ENCODE measurements around the gene TRPM4.

The TRPM4 gene

GRCh38 chr19:49148044-49148682 lies 9.4 kb upstream of the TRPM4 start:
- no peak for ATAC-seq
- TF ChIP-seq CSDC2 (CRISPR knock-in tag; IDR thresholded peaks at IDR 0.05) (no peak), TSHZ2 (CRISPR knock-in tag; IDR thresholded peaks at IDR 0.05) (no peak)
- TF ChIP-seq, protein P1, sequence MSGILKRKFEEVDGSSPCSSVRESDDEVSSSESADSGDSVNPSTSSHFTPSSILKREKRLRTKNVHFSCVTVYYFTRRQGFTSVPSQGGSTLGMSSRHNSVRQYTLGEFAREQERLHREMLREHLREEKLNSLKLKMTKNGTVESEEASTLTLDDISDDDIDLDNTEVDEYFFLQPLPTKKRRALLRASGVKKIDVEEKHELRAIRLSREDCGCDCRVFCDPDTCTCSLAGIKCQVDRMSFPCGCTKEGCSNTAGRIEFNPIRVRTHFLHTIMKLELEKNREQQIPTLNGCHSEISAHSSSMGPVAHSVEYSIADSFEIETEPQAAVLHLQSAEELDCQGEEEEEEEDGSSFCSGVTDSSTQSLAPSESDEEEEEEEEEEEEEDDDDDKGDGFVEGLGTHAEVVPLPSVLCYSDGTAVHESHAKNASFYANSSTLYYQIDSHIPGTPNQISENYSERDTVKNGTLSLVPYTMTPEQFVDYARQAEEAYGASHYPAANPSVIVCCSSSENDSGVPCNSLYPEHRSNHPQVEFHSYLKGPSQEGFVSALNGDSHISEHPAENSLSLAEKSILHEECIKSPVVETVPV (CRISPR knock-in tag; IDR thresholded peaks at IDR 0.05), result no peak
- TF ChIP-seq, protein P2, sequence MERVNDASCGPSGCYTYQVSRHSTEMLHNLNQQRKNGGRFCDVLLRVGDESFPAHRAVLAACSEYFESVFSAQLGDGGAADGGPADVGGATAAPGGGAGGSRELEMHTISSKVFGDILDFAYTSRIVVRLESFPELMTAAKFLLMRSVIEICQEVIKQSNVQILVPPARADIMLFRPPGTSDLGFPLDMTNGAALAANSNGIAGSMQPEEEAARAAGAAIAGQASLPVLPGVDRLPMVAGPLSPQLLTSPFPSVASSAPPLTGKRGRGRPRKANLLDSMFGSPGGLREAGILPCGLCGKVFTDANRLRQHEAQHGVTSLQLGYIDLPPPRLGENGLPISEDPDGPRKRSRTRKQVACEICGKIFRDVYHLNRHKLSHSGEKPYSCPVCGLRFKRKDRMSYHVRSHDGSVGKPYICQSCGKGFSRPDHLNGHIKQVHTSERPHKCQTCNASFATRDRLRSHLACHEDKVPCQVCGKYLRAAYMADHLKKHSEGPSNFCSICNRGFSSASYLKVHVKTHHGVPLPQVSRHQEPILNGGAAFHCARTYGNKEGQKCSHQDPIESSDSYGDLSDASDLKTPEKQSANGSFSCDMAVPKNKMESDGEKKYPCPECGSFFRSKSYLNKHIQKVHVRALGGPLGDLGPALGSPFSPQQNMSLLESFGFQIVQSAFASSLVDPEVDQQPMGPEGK (CRISPR knock-in tag; IDR thresholded peaks at IDR 0.05; ENCODE audit: borderline replicate concordance), result no peak

DNA sequence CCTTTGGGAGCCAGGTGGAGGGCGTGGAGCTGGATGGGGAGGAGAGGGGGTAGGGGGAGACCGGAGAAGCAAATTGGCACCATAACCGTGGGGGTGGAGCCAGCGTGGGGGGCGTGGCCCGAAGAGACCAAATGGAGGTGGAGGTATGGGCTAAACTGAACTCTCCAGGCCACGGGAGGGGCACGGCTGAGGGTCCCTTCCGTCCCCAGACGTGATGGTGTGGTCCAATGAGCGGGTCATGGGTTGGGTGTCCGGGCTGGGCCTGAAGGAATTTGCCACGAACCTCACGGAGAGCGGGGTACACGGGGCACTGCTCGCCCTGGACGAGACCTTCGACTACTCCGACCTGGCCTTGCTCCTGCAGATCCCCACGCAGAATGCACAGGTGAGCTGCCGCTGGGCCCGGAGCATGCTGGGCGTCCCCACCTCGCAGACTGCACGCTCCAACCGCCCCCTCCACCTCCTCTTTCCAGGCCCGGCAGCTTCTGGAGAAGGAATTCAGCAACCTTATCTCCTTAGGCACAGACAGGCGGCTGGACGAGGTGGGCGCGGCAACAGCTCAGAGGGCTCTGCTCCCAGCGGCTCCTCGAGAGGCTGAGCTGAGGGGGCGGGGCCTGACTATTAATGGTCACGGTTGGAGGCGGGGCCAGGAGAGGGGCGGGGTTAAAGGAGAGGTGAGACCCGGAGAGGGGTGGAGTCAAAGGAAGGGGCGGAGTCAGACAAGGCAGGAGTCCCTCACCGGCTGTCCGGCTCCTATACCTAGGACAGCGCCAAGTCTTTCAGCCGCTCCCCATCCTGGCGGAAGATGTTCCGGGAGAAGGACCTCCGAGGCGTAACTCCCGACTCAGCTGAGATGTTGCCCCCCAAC lies 8.6 kb upstream of the TRPM4 start:
- ATAC-seq, result peak; percentile 73
- TF ChIP-seq ZFP30 (CRISPR knock-in tag; IDR thresholded peaks at IDR 0.05) (no peak), ZNF8 (CRISPR knock-in tag; IDR thresholded peaks at IDR 0.05) (no peak), SNAI2 (CRISPR knock-in tag; IDR thresholded peaks at IDR 0.05) (no peak), ZNF565 (CRISPR knock-in tag; conservative IDR thresholded peaks at IDR 0.05; ENCODE audit: low read depth) (no peak), RARB (CRISPR knock-in tag; IDR thresholded peaks at IDR 0.05) (no peak), ZFP3 (CRISPR knock-in tag; IDR thresholded peaks at IDR 0.05) (no peak), TCF4 (CRISPR knock-in tag; IDR thresholded peaks at IDR 0.05; ENCODE audit: borderline replicate concordance) (no peak), CSDC2 (CRISPR knock-in tag; IDR thresholded peaks at IDR 0.05) (no peak)
- TF ChIP-seq, protein P3, sequence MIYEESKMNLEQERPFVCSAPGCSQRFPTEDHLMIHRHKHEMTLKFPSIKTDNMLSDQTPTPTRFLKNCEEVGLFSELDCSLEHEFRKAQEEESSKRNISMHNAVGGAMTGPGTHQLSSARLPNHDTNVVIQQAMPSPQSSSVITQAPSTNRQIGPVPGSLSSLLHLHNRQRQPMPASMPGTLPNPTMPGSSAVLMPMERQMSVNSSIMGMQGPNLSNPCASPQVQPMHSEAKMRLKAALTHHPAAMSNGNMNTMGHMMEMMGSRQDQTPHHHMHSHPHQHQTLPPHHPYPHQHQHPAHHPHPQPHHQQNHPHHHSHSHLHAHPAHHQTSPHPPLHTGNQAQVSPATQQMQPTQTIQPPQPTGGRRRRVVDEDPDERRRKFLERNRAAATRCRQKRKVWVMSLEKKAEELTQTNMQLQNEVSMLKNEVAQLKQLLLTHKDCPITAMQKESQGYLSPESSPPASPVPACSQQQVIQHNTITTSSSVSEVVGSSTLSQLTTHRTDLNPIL (CRISPR knock-in tag; IDR thresholded peaks at IDR 0.05; ENCODE audit: low read depth), result no peak
- TF ChIP-seq, protein P2 (CRISPR knock-in tag; IDR thresholded peaks at IDR 0.05; ENCODE audit: borderline replicate concordance), result no peak
- TF ChIP-seq, protein P1 (CRISPR knock-in tag; IDR thresholded peaks at IDR 0.05), result no peak

DNA sequence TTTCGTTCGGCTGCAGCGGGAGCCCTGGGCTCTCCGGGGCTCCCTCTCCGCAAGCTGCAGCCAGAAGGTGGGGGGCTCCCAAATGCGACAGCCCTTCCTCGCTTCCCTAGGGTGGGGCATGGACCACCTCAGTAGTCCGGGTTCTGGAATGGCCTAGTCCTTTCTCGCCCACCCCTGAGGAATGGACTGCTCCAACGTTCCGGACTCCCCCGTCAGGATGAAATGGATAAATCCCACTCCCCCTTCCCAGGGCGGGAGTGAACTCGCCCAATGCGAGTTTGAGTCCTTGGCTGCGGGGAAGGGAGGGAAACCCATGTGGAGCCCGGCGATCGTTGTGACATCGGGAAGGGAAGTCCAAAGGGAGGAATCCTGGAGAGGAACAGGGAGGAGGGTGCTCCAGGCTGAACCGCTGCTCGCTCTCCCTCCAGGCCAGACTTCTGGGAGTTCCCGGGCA lies 7.9 kb upstream of the TRPM4 start:
- ATAC-seq, result peak; percentile 60
- TF ChIP-seq ZNF8 (CRISPR knock-in tag; IDR thresholded peaks at IDR 0.05) (no peak), ZFP3 (CRISPR knock-in tag; IDR thresholded peaks at IDR 0.05) (no peak), ZNF70 (CRISPR knock-in tag; IDR thresholded peaks at IDR 0.05) (no peak), RARB (CRISPR knock-in tag; IDR thresholded peaks at IDR 0.05) (no peak), OSR1 (CRISPR knock-in tag; IDR thresholded peaks at IDR 0.05) (no peak), SNAI2 (CRISPR knock-in tag; IDR thresholded peaks at IDR 0.05) (no peak)
- TF ChIP-seq, protein P4, sequence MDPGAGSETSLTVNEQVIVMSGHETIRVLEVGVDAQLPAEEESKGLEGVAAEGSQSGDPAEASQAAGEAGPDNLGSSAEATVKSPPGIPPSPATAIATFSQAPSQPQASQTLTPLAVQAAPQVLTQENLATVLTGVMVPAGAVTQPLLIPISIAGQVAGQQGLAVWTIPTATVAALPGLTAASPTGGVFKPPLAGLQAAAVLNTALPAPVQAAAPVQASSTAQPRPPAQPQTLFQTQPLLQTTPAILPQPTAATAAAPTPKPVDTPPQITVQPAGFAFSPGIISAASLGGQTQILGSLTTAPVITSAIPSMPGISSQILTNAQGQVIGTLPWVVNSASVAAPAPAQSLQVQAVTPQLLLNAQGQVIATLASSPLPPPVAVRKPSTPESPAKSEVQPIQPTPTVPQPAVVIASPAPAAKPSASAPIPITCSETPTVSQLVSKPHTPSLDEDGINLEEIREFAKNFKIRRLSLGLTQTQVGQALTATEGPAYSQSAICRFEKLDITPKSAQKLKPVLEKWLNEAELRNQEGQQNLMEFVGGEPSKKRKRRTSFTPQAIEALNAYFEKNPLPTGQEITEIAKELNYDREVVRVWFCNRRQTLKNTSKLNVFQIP (CRISPR knock-in tag; IDR thresholded peaks at IDR 0.05; ENCODE audit: borderline replicate concordance, low read depth), result no peak
- TF ChIP-seq, protein P1 (CRISPR knock-in tag; IDR thresholded peaks at IDR 0.05), result no peak
- TF ChIP-seq, protein P3 (CRISPR knock-in tag; IDR thresholded peaks at IDR 0.05; ENCODE audit: low read depth), result no peak
